Activated naive CD4-positive, alpha-beta T cell treated with anti-CD3 and anti-CD28 coated beads, Interleukin-2, amount 50 U/mL, for 72 hours (primary cell): Measurements from ENCODE around the gene TRPM7. TPM values are rescaled to one million over a fixed set of nuclear protein-coding genes. Genes with fewer than 3 reads are reported as not detected.
"Not testable (repeated sequence)": the region's sequence is repeated elsewhere in the genome, so short reads cannot be mapped to it uniquely, and the experiment has no call there.

ENCODE experiments used
- ATAC-seq, 2 donors: fragments of 150-1000 bp; cut with Tn5 transposase; 2 replicates each; pipeline ENCODE4 v1.10.0; 2021; ENCODE audit warnings: mild to moderate bottlenecking in 2 of 2, moderate library complexity in 2 of 2
- DNase-seq, 2 donors: peaks; one replicate each; pipeline ENCODE4 v3.0.0; 2021 to 2022; ENCODE audit warnings: low spot score in 2 of 2
- H3K27ac Mint-ChIP-seq, 2 donors: one replicate each; pipeline ENCODE4 v1.8.0; 2022; ENCODE audit warnings: mild to moderate bottlenecking in 2 of 2, mixed read lengths in 2 of 2
- H3K36me3 Mint-ChIP-seq, 2 donors: one replicate each; pipeline ENCODE4 v1.8.0; 2022; ENCODE audit warnings: mixed read lengths in 2 of 2
- H3K9me3 Mint-ChIP-seq, 2 donors: one replicate each; pipeline ENCODE4 v1.8.0; 2022; ENCODE audit warnings: mixed read lengths in 2 of 2
- total RNA-seq, 2 donors: library from RNA; stranded (reverse); gene quantifications; one replicate each; pipeline ENCODE4 v1.2.3, GENCODE V29; 2022

Gene TRPM7
- total RNA-seq, 2 donors from 2014 or later, result 48.3 to 55.8 TPM

GRCh38 chr15:50616554-50616953, 70.0 kb downstream of the TRPM7 start:
- not testable (repeated sequence) for ATAC-seq, H3K9me3 Mint-ChIP-seq, DNase-seq, H3K36me3 Mint-ChIP-seq, H3K27ac Mint-ChIP-seq

- peaks cover 2 to 4% of the 10 kb centered on the region in 2 donors for H3K36me3 Mint-ChIP-seq
- ATAC-seq (no peak), DNase-seq (no peak)
- no peaks in the 10 kb centered on the region for H3K9me3 Mint-ChIP-seq
- H3K27ac Mint-ChIP-seq, result no peak overlapping the region
Observed at GRCh38 chr15:50613600-50613999, 73.0 kb downstream of the TRPM7 start.

- peaks cover 0 to 5% of the 10 kb centered on the region in 2 donors for H3K9me3 Mint-ChIP-seq
- DNase-seq (no peak), ATAC-seq (no peak)
- peaks cover 21 to 31% of the 10 kb centered on the region in 2 donors for H3K36me3 Mint-ChIP-seq
- peak overlapping the region in 1 of 2 donors; percentile 3 for H3K27ac Mint-ChIP-seq
Observed at GRCh38 chr15:50607129-50607528, 79.5 kb downstream of the TRPM7 start.

- H3K27ac Mint-ChIP-seq, result no peak overlapping the region
Observed at GRCh38 chr15:50605462-50605861, 81.1 kb downstream of the TRPM7 start.

GRCh38 chr15:50602028-50602427, 84.6 kb downstream of the TRPM7 start:
- not testable (repeated sequence) for H3K27ac Mint-ChIP-seq

More at GRCh38 chr15:50605462-50605861, 81.1 kb downstream of the TRPM7 start:
- no peak for ATAC-seq
- Mint-ChIP-seq H3K9me3 (peaks cover 0 to 5% of the 10 kb centered on the region in 2 donors), H3K36me3 (peaks cover 18 to 32% of the 10 kb centered on the region in 2 donors)
- DNase-seq, result no peak

GRCh38 chr15:50594311-50594710, 92.3 kb downstream of the TRPM7 start:
- H3K27ac Mint-ChIP-seq, result no peak overlapping the region

More at GRCh38 chr15:50602028-50602427, 84.6 kb downstream of the TRPM7 start:
- not testable (repeated sequence) for DNase-seq, ATAC-seq, H3K9me3 Mint-ChIP-seq
- H3K36me3 Mint-ChIP-seq, result peaks cover 15 to 29% of the 10 kb centered on the region in 2 donors

GRCh38 chr15:50593761-50594160, 92.8 kb downstream of the TRPM7 start:
- H3K36me3 Mint-ChIP-seq, result peaks cover 3 to 18% of the 10 kb centered on the region in 2 donors
- no peak overlapping the region for H3K27ac Mint-ChIP-seq

More at GRCh38 chr15:50594311-50594710, 92.3 kb downstream of the TRPM7 start:
- Mint-ChIP-seq H3K36me3 (peaks cover 0 to 18% of the 10 kb centered on the region in 2 donors), H3K9me3 (no peaks in the 10 kb centered on the region)
- no peak for ATAC-seq
- no peak for DNase-seq

GRCh38 chr15:50590288-50590687, 96.3 kb downstream of the TRPM7 start:
- ATAC-seq (no peak), DNase-seq (no peak)
- H3K36me3 Mint-ChIP-seq, result peaks cover 11 to 23% of the 10 kb centered on the region in 2 donors
- H3K27ac Mint-ChIP-seq, result no peak overlapping the region
- no peaks in the 10 kb centered on the region for H3K9me3 Mint-ChIP-seq

More at GRCh38 chr15:50593761-50594160, 92.8 kb downstream of the TRPM7 start:
- no peaks in the 10 kb centered on the region for H3K9me3 Mint-ChIP-seq
- DNase-seq (no peak), ATAC-seq (no peak)

- ATAC-seq, result no peak
- DNase-seq, result no peak
- H3K9me3 Mint-ChIP-seq, result no peaks in the 10 kb centered on the region
- peak overlapping the region in 1 of 2 donors; percentile 49 for H3K27ac Mint-ChIP-seq
- peaks cover 5 to 8% of the 10 kb centered on the region in 2 donors for H3K36me3 Mint-ChIP-seq
Observed at GRCh38 chr15:50577492-50577891, 109.1 kb downstream of the TRPM7 start.

- DNase-seq (no peak), ATAC-seq (no peak)
- H3K36me3 Mint-ChIP-seq, result peaks cover 5 to 8% of the 10 kb centered on the region in 2 donors
Observed at GRCh38 chr15:50576166-50576565, 110.4 kb downstream of the TRPM7 start.

GRCh38 chr15:50573842-50574241, 112.8 kb downstream of the TRPM7 start:
- not testable (repeated sequence) for H3K9me3 Mint-ChIP-seq, DNase-seq, H3K27ac Mint-ChIP-seq, ATAC-seq
- H3K36me3 Mint-ChIP-seq, result peaks cover 5 to 15% of the 10 kb centered on the region in 2 donors

More at GRCh38 chr15:50576166-50576565, 110.4 kb downstream of the TRPM7 start:
- H3K9me3 Mint-ChIP-seq, result no peaks in the 10 kb centered on the region
- H3K27ac Mint-ChIP-seq, result peak overlapping the region; percentile 9 to 49

- DNase-seq, result no peak
- peaks cover 5 to 17% of the 10 kb centered on the region in 2 donors for H3K36me3 Mint-ChIP-seq
- peak overlapping the region; percentile 71 to 78 for H3K27ac Mint-ChIP-seq
- peak; percentile 31 to 55 for ATAC-seq
- H3K9me3 Mint-ChIP-seq, result no peaks in the 10 kb centered on the region
Observed at GRCh38 chr15:50563756-50564155, 122.8 kb downstream of the TRPM7 start.

GRCh38 chr15:50562735-50563640, 123.6 kb downstream of the TRPM7 start:
- DNase-seq (peak in 1 of 2 donors; percentile 13), ATAC-seq (peak; percentile 83 to 89)
- Mint-ChIP-seq H3K27ac (peak overlapping the region; percentile 71 to 78), H3K36me3 (peaks cover 5 to 17% of the 10 kb centered on the region in 2 donors), H3K9me3 (no peaks in the 10 kb centered on the region)

GRCh38 chr15:50558012-50558411, 128.6 kb downstream of the TRPM7 start:
- ATAC-seq (no peak), DNase-seq (no peak)
- H3K27ac Mint-ChIP-seq, result peak overlapping the region in 1 of 2 donors; percentile 36
- H3K9me3 Mint-ChIP-seq, result no peaks in the 10 kb centered on the region
- H3K36me3 Mint-ChIP-seq, result peaks cover under 1 to 13% of the 10 kb centered on the region in 2 donors

- ATAC-seq (no peak), DNase-seq (no peak)
- Mint-ChIP-seq H3K9me3 (no peaks in the 10 kb centered on the region), H3K27ac (no peak overlapping the region), H3K36me3 (peaks cover 0 to 4% of the 10 kb centered on the region in 2 donors)
Observed at GRCh38 chr15:50556642-50557371, 129.8 kb downstream of the TRPM7 start.

GRCh38 chr15:50552238-50552637, 134.4 kb downstream of the TRPM7 start:
- peaks cover 0 to 3% of the 10 kb centered on the region in 2 donors for H3K36me3 Mint-ChIP-seq
- peak in 1 of 2 donors; percentile 48 for ATAC-seq

GRCh38 chr15:50549326-50549725, 137.3 kb downstream of the TRPM7 start:
- no peak for DNase-seq
- Mint-ChIP-seq H3K9me3 (no peaks in the 10 kb centered on the region), H3K27ac (no peak overlapping the region), H3K36me3 (no peaks in the 10 kb centered on the region)
- no peak for ATAC-seq

More at GRCh38 chr15:50552238-50552637, 134.4 kb downstream of the TRPM7 start:
- Mint-ChIP-seq H3K27ac (no peak overlapping the region), H3K9me3 (no peaks in the 10 kb centered on the region)
- DNase-seq, result no peak
